Endodermal cell (in vitro differentiated cells): ENCODE measurements around the gene HMGXB3. TPM values are rescaled to one million over a fixed set of nuclear protein-coding genes. Genes with fewer than 3 reads are reported as not detected.

ENCODE experiments used
- DNase-seq: peaks from one replicate; pipeline ENCODE4 v3.0.0-alpha.2; 2017
- H3K27ac ChIP-seq: 2 replicates; pipeline ENCODE4 v1.5.1; 2013; ENCODE audit warnings: mild to moderate bottlenecking, low read depth, low read length, moderate library complexity
- H3K27me3 ChIP-seq: 2 replicates; pipeline ENCODE4 v1.6.1; 2013; ENCODE audit warnings: mild to moderate bottlenecking, low read length, moderate library complexity; ENCODE audit not compliant: insufficient read depth, control insufficient read depth, poor library complexity, severe bottlenecking
- H3K36me3 ChIP-seq: 2 replicates; pipeline ENCODE4 v1.7.0; 2013; ENCODE audit warnings: mild to moderate bottlenecking, low read length, moderate library complexity; ENCODE audit not compliant: control insufficient read depth, insufficient read depth
- H3K4me1 ChIP-seq: one replicate; pipeline ENCODE4 v1.7.0; 2013; ENCODE audit warnings: low read length; ENCODE audit not compliant: control insufficient read depth, insufficient read depth
- H3K4me3 ChIP-seq: 2 replicates; pipeline ENCODE4 v1.5.1; 2013; ENCODE audit warnings: mild to moderate bottlenecking, low read length, moderate library complexity
- H3K9ac ChIP-seq: 2 replicates; pipeline ENCODE4 v1.6.1; 2013; ENCODE audit warnings: mild to moderate bottlenecking, low read length, moderate library complexity; ENCODE audit not compliant: poor library complexity, severe bottlenecking; ENCODE audit errors: extremely low read depth
- H3K9me3 ChIP-seq: 2 replicates; pipeline ENCODE4 v1.6.1; 2013; ENCODE audit warnings: mild to moderate bottlenecking, low read length, moderate library complexity; ENCODE audit not compliant: control insufficient read depth
- H3K27ac Mint-ChIP-seq: 2 replicates; pipeline ENCODE4 v1.8.0; 2020; ENCODE audit warnings: mixed read lengths
- H3K27me3 Mint-ChIP-seq: 2 replicates; pipeline ENCODE4 v1.8.0; 2021; ENCODE audit warnings: mild to moderate bottlenecking, mixed read lengths; ENCODE audit not compliant: insufficient read depth
- H3K36me3 Mint-ChIP-seq: 2 replicates; pipeline ENCODE4 v1.8.0; 2020; ENCODE audit warnings: low read depth, mixed read lengths
- H3K4me1 Mint-ChIP-seq: 2 replicates; pipeline ENCODE4 v1.8.0; 2020; ENCODE audit warnings: mixed read lengths
- H3K4me3 Mint-ChIP-seq: 2 replicates; pipeline ENCODE4 v1.8.0; 2020; ENCODE audit warnings: mild to moderate bottlenecking, moderate library complexity, mixed read lengths
- H3K9me3 Mint-ChIP-seq: 2 replicates; pipeline ENCODE4 v1.8.0; 2020; ENCODE audit warnings: mild to moderate bottlenecking, mixed read lengths
- CTCF ChIP-seq: fragments of 200-600 bp; sonication (generic); conservative IDR thresholded peaks from 2 replicates; pipeline ENCODE4 v1.5.0; 2021; ENCODE audit warnings: antibody characterized with exemption, mild to moderate bottlenecking
- WGBS, 2 experiments: methylation state at CpG; one replicate each; pipeline versions ENCODE4 v1.1.5 to v1.1.7; 2013; ENCODE audit warnings: missing lambda C conversion rate in 2 of 2, mixed read lengths in 1 of 2; ENCODE audit not compliant: insufficient coverage in 1 of 2, insufficient read length in 1 of 2; 5-methylcytosine and 5-hydroxymethylcytosine counted together
- total RNA-seq, 2 donors: library from RNA; stranded (reverse); fragmentation: NEBNext Ultra II Directional in 1 of 2; extraction: Animal tissue kit (Norgen Biotek cat#: 25700) in 1 of 2; gene quantifications; 2 replicates in 1 of 2; 3 replicates in 1 of 2; pipeline ENCODE4 v1.2.1, GENCODE V29; 2021

The HMGXB3 gene
- total RNA-seq, 2 donors from 2014 or later: 41.0 to 43.5 TPM

DNA sequence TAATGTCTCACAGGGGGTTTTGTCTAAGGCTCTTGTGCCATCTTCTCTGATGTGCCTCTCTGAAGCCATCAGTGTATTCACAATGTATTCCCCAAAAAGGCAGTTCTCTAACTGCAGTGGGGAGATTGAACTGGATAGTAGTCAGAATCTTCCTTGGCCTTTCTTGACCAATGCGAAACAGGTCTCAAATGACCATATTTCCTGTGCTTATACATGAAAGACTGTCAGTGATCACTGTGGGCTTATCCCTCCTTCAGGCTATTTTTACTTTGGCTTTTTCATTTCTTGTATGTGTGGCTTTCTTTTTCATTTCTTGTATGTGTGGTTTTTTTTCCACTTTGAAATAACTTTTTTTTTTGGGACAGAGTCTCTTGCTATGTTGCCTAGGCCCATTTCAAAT, 19.7 kb downstream of the HMGXB3 start:
- 89 to 96% methylated on average over 1 of the region's 1 CpG for WGBS, 2 experiments
- H3K9me3 ChIP-seq: peaks cover 12% of the 10 kb centered on the region
- H3K4me3 ChIP-seq: no peak overlapping the region
- H3K4me1 ChIP-seq: no peaks in the 10 kb centered on the region
- no peak overlapping the region for H3K27ac ChIP-seq
- Mint-ChIP-seq H3K36me3 (peaks cover 77% of the 10 kb centered on the region), H3K4me1 (peaks cover 16% of the 10 kb centered on the region), H3K9me3 (peaks cover 14% of the 10 kb centered on the region), H3K27ac (peak overlapping the region; percentile 36), H3K4me3 (no peak overlapping the region), H3K27me3 (no peaks in the 10 kb centered on the region)
- peaks cover 99% of the 10 kb centered on the region for H3K36me3 ChIP-seq
- no peak overlapping the region for H3K9ac ChIP-seq
- TF ChIP-seq CTCF: no peak
- DNase-seq: no peak
- H3K27me3 ChIP-seq: no peaks in the 10 kb centered on the region

DNA sequence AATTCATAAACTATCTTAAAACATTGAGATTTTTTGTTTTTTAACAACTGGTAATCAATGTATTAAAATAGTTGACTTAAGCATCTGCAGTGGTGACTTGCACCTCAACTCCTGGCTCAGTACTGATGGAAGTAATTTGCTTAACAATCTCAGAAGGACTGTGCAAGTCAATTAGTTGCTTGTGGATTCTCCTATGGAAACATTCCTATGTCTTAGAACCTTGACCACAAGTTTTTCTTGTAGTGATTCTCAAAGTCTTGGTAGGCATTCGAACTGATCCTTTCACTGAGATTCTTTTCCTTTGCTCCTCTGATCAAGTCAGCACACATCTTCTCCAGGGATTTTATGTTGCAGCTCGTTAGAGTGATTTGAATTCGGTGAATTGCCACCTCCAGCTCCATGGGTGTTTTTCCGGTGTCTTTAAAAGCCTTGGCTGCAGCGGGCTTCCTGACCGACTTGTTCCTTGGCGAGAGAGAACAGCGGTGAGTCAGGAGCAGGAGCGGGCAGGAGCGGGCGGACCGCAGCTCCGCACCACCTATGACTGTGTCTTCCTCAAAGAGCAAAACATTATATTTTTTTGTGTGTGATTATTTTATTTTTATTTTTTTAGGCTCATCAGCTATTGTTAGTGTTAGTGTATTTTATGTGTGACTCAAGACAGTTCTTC, 21.1 kb downstream of the HMGXB3 start:
- H3K9me3 ChIP-seq: no peaks in the 10 kb centered on the region
- H3K4me1 Mint-ChIP-seq: peaks cover 16% of the 10 kb centered on the region
- 42 to 71% methylated on average over 3 to 13 of the region's 13 CpGs for WGBS, 2 experiments
- H3K27ac ChIP-seq: peak overlapping the region; percentile 8
- H3K4me3 Mint-ChIP-seq: no peak overlapping the region
- DNase-seq: peak; percentile 89
- no peaks in the 10 kb centered on the region for H3K27me3 Mint-ChIP-seq
- no peak overlapping the region for H3K9ac ChIP-seq
- no peaks in the 10 kb centered on the region for H3K4me1 ChIP-seq
- peak overlapping the region; percentile 91 for H3K27ac Mint-ChIP-seq
- H3K9me3 Mint-ChIP-seq: peaks cover 2% of the 10 kb centered on the region
- H3K36me3 ChIP-seq: peaks cover 94% of the 10 kb centered on the region
- H3K27me3 ChIP-seq: no peaks in the 10 kb centered on the region
- no peak for TF ChIP-seq CTCF
- peaks cover 77% of the 10 kb centered on the region for H3K36me3 Mint-ChIP-seq
- no peak overlapping the region for H3K4me3 ChIP-seq

- TF ChIP-seq CTCF: no peak
- H3K27ac Mint-ChIP-seq: peak overlapping the region; percentile 91
- Histone ChIP-seq H3K27me3 (no peaks in the 10 kb centered on the region), H3K36me3 (peaks cover 94% of the 10 kb centered on the region), H3K9ac (no peak overlapping the region), H3K4me1 (no peaks in the 10 kb centered on the region), H3K27ac (no peak overlapping the region), H3K9me3 (no peaks in the 10 kb centered on the region), H3K4me3 (no peak overlapping the region)
- 88 to 96% methylated on average over 1 of the region's 1 CpG for WGBS, 2 experiments
- no peak overlapping the region for H3K4me3 Mint-ChIP-seq
- no peaks in the 10 kb centered on the region for H3K27me3 Mint-ChIP-seq
- H3K4me1 Mint-ChIP-seq: peaks cover 16% of the 10 kb centered on the region
- no peaks in the 10 kb centered on the region for H3K9me3 Mint-ChIP-seq
- no peak for DNase-seq
- peaks cover 77% of the 10 kb centered on the region for H3K36me3 Mint-ChIP-seq
Observed at GRCh38 chr5:150022158-150022531, 21.6 kb downstream of the HMGXB3 start.
